Superior temporal gyrus (tissue), 1 donor: ENCODE measurements around the gene IGSF22.
A peak's percentile ranks its signal among the peaks of the same experiment; 100 is the strongest.

Experiments used
- DNase-seq: peaks from one replicate; pipeline ENCODE4 v3.0.0-alpha.2; 2016; ENCODE audit errors: extremely low spot score

The IGSF22 gene

GRCh38 chr11:18726040-18726439 lies at the start of gene IGSF22:
Gene IGSF22, minus strand, starts transcription at chr11:18726188. Its CDS starts 1,952 bp downstream, at chr11:18724236.
- no peak for DNase-seq

GRCh38 chr11:18774801-18775200 lies 48.8 kb upstream of the IGSF22 start:
- no peak for DNase-seq

- no peak for DNase-seq
Measured at GRCh38 chr11:18773681-18774080, 47.7 kb upstream of the IGSF22 start.

GRCh38 chr11:18773104-18773503 lies 47.1 kb upstream of the IGSF22 start:
- DNase-seq: no peak

- peak; percentile 68 for DNase-seq
Measured at GRCh38 chr11:18772211-18772610, 46.2 kb upstream of the IGSF22 start.

GRCh38 chr11:18771266-18772035 lies 45.5 kb upstream of the IGSF22 start:
- DNase-seq: no peak

GRCh38 chr11:18770479-18771125 lies 44.6 kb upstream of the IGSF22 start:
- no peak for DNase-seq

- no peak for DNase-seq
Measured at GRCh38 chr11:18769802-18770456, 43.9 kb upstream of the IGSF22 start.

- no peak for DNase-seq
Measured at GRCh38 chr11:18768978-18769377, 43.0 kb upstream of the IGSF22 start.

GRCh38 chr11:18768472-18768901 lies 42.5 kb upstream of the IGSF22 start:
- DNase-seq: peak; percentile 60

- DNase-seq: no peak
Measured at GRCh38 chr11:18766015-18766414, 40.0 kb upstream of the IGSF22 start.

- DNase-seq: no peak
Measured at GRCh38 chr11:18765554-18765953, 39.6 kb upstream of the IGSF22 start.

GRCh38 chr11:18761741-18762140 lies 35.8 kb upstream of the IGSF22 start:
- no peak for DNase-seq

GRCh38 chr11:18761144-18761543 lies 35.2 kb upstream of the IGSF22 start:
- DNase-seq: no peak

GRCh38 chr11:18757811-18758210 lies 31.8 kb upstream of the IGSF22 start:
- no peak for DNase-seq

- DNase-seq: no peak
Measured at GRCh38 chr11:18756889-18757288, 30.9 kb upstream of the IGSF22 start.

- no peak for DNase-seq
Measured at GRCh38 chr11:18754308-18754707, 28.3 kb upstream of the IGSF22 start.

GRCh38 chr11:18752502-18752901 lies 26.5 kb upstream of the IGSF22 start:
- peak; percentile 47 for DNase-seq

GRCh38 chr11:18750944-18751343 lies 25.0 kb upstream of the IGSF22 start:
- DNase-seq: no peak

GRCh38 chr11:18749681-18750319 lies 23.8 kb upstream of the IGSF22 start:
- peak; percentile 69 for DNase-seq

- DNase-seq: no peak
Measured at GRCh38 chr11:18748766-18749365, 22.9 kb upstream of the IGSF22 start.

- DNase-seq: no peak
Measured at GRCh38 chr11:18745251-18745650, 19.3 kb upstream of the IGSF22 start.
